ENCODE data around the gene OSBPL5.
A peak's percentile ranks its signal among the peaks of the same experiment; 100 is the strongest.

Gene OSBPL5

DNA sequence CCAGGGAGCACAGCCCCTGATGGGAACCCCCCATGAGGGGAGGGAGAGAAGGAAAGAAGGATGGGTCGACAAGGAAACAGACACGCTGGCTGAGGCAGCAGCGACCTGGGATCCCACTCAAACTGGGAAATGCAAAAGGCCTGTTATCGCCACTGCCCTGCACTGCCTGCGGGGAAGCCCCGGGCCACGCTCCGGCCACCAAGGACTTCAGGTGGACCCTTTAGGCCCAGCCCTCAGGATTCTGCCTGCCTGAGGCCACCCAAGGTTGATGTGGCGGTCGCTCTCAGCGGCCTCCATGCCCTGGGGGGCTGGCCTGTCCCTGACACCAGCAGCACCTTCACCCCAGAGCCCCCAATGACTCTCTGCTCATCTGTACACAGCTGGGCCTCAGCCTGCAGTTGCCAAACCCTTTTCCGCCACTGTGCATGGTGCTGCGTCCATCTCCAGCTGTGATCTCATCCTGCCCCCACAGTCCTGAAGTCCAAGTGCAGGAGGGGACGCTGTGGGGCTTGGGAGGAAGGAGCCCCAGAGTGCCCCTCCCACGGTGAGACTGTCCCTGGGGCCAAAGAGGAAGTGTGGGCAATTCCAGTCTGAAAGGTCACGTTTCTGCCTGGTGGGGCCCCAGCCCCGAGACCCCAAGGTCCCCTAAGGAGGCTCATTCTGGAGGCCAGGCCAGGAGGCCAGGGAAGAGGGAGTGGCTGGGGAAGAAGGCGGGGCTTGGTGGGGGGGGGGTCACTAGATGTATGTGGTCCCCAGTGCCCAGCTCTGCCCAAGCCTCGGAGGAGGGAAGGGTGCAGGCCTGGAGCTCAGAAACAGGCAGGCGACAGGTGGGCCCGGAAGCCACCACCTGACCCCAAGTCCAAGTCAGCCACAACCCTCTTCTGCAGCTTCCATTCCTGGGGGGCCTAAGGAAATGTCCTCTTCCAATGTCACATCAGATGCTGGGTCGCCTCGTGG, 31.6 kb downstream of the OSBPL5 start:
- DNase-seq, result peak; percentile 25

DNA sequence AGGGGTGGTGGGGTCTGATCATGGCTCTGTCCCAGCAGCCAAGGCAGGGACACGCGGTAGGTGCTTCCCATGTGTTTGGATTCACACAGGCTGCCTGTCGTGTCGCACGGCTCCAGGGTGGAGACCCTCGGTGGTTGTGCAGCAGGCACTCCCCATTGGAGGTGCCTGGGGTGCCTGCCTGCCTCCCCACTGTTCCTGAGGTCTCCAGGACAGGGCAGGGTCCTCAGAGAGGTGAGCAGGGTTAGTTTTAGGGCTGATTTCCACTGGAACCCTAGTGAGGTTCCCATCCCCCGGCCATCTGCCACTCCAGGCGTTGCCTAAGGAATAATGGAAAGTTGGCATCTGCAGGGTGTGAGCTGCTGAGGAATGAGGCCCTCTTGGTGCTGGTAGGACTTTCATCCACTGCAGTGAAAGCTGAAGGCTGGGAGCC, 32.3 kb downstream of the OSBPL5 start:
- DNase-seq, result peak; percentile 16

DNA sequence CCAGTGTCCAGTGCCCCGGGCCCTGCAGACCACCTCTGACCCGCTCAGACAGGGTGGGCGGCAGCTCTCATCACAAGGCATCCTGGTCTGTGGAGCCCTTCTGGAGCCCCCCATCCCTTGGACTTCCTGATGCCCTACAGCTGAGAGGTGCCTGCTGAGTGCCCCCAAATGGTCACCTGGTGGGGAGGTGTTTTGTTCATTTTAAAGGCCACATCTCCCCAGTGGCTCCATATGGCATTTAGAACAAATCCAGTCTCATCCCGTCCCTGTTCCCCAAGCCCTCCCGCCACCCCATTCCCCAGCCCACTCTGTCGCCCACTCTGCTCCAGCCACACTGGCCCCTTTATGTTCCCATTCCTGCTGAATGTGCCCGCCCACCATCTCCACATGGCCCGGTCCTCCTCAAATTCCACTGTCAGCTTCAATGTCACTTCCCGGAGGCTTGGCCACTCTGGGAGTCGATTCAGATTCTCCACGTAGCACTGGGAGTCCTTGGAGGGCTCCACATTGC, 32.8 kb downstream of the OSBPL5 start:
- no peak for DNase-seq

DNA sequence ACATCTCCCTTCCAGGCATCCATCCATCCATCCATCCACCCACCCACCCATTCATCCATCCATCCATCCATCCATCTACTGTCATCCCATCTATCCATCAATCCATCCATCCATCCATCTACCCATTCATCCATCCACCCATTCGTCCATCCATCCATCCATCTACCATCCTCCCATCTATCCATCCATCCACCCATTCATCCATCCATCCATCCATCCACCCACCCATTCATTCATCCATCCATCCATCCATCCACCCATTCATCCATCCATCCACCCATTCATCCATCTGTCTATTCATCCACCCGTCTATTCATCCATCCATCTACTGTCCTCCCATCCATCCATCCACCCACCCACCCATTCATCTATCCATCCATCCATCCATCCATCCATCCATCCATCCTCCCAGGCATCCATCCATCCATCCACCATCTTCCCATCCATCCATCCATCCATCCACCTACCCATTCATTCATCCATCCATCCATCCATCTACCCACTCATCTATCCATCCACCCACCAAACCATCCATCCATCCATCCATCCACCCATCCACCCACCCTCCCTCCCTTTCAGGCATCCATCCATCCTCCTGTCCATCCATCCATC, 33.7 kb downstream of the OSBPL5 start:
- DNase-seq, result no peak

DNA sequence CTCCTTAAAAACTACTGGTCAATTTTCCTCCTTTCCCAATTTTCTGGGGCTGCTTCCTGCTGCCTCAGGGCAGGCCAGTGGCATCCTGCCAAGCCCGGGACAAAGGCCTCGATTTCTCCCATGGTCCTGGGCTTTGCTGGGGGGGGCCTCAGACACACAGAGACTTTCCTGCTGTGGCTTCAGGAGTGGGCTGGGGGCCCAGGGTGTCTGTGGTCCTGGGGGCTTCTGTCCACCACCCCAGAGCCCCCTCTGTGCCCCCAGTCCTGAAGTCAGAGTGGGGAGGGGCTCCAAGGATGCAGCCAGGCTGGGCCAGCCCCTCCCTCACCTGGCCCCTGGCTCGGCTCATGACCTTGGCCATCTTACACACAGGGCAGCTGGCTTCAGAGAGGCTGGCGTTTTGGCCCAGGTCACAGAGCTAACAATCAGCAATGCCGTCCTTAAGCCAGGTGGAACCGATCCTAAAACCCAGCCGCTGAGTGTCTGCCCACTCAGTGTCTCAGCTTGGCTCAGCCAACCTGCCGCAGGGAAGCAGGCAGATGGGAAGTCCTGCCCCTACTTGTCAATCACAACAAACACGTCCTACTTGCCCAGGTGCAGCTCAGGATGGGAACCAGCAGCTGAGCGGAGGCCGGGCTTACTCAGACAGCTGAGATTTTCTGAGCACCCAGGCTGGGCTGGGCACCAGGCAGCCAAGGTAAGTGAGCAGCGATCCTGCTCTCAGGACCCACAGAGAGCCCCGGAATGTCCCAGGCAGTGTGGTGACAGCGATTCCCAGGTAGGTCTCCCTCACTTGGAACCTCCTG, 34.6 kb downstream of the OSBPL5 start:
- peak; percentile 24 for DNase-seq

DNA sequence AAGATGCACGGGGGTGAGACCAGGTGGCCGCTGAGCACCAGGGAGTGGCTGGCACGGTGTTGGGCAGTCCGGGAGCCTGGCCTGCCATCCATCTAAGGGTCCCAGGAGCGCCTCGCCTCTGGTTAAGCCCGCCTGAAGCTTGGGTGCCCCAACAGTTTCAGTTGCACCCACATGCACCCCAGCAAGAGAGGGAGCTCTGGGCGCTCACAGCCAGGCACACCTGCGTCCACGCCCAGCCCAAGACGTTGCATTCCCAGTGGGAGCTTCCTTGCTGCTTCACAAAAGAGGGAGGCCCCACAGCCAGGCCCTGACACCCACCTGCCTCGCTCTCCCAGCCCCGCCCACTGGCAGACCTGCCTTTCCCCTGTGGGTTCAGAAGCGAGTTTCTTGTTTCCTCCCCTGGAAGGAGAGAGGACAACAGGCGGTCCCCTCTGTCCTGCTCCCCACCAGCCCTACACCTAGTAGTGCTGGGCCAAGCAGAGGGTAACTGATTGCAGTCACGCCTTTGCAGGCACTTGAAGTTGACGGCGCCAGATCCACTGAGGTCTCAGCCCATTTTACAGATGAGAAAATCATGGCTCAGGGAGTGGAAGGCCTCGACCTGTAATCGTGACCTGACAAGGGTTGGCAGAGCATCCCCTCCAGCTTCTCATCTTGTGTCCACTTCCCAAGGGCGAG, 35.4 kb downstream of the OSBPL5 start:
- DNase-seq, result no peak

DNA sequence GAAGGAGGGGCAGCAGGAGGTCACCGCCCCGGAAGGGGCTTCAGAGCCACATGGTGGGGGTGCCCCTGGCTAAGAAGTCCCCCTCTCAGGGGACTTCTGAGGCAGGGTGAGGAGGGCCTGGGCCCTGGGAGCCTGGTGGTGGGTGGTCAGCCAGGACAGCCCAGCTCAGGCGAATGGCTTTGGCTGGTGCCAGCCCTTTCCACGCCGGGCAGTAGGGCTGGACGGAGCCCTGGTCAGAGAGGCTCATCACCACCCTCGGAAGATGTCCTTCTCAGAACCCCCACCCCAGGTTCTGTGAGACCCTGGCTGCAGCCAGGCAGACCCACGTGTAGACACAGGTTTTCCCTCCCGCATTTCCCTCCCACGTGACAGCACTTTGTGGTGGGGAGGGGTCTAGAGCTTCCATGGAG, 35.9 kb downstream of the OSBPL5 start:
- peak; percentile 17 for DNase-seq

DNA sequence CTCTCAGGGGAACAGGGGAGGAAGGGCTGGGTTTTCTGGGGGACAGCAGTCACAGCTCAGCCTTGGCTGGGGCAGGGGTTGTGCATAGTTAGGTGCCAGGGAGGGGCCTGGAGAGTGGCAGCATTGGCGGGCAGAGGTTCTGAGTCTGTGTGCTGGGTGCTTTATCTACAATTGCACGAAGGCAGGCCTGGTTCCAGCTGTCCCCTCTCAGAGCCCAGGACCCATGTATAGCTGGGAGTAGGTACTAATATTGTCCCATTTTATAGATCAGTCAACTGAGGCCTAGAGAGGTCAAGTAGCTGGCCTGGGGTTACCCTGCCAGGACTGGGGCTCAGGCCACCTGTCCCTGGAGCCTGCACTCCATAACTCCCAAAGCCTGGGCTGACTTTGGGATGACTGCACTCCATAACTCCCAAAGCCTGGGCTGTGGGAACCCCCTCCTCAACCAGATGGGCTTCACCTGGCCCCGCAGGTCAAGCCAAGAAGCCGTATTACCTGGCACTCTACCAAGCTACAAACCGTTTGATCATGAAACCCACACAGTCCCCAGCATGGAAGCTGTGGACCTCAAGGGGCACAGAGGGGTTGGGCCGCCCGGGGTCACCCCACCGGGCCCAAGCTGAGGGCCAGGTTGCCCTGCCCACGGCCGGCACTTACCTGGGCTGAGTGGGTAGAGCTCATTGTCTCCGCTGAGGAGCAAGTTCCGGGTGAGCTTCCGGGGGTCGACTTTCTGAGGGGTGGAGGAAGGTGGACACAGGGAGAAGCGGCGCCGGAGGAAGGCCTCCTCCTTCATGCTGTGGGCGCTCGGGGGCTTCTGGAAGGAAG, 36.5 kb downstream of the OSBPL5 start:
- peak; percentile 22 for DNase-seq

DNA sequence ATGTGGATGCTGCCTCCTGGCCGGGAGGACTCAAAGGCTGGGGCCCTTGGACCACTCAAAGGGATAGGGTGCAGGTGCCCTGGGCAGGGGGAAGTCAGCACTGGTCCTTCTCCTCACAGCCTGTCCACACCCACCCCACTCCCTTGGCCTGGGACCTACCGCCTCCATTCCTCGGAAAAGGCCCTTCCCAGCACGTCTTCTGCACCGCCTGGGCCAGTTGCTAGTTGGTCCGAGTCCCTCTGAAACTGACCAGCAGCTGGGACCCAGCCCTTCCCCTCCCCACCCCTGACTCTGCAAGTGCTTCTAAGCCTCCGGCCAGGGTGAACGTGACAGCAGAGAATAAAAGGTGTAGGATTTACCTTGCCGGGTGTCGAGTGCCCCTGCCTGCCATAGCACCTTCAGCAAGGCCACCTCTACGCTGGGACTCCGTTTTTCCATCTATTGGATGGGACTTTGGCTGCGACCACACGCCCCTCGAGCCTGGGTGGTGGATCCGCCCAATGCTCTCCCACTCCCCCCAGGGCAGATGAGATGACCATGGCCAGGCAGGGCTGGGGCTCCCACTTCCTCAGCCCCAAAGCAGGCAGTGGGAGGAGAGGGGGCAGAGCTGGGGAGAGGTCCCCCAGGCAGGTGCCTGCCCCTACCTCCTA, 37.3 kb downstream of the OSBPL5 start:
- DNase-seq, result no peak

DNA sequence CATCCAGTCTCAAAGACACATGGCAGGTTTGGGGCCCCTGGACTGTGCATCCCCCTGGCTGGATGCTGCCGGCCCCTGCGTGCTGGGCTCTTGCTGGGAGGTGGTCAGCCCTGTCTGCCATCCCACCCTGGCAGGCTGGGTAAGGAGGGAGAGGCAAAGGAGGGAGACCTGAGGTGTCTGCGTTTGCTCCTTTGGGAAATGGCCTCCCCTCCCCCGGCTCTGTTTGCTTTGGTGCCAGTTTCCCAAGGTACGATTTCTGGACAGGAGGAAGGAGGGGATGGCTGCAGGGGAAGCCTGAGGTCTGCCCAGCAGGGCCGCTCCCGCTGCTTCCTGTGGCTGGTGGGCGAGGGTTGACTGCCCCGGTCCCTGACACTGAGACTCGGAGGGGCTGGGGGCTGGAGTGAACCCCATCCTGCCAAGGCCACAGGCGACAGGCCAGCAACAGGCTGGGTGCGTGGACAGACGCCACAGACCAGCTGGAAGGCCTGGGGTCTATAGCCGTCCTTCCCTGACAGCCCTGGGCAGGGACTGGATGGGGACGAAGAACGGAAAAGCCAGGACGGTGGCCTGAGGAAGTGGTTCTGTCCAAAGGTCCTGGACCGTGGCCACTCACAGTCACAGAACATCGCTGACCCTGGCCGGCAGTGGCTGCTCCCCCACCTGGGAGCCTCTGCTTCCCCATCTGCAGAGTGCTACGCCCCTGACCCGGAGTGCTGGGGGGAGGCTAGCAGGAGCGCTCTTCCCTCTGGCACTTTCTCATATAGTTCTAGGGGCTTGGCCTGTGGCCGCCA, 38.0 kb downstream of the OSBPL5 start:
- peak; percentile 28 for DNase-seq

DNA sequence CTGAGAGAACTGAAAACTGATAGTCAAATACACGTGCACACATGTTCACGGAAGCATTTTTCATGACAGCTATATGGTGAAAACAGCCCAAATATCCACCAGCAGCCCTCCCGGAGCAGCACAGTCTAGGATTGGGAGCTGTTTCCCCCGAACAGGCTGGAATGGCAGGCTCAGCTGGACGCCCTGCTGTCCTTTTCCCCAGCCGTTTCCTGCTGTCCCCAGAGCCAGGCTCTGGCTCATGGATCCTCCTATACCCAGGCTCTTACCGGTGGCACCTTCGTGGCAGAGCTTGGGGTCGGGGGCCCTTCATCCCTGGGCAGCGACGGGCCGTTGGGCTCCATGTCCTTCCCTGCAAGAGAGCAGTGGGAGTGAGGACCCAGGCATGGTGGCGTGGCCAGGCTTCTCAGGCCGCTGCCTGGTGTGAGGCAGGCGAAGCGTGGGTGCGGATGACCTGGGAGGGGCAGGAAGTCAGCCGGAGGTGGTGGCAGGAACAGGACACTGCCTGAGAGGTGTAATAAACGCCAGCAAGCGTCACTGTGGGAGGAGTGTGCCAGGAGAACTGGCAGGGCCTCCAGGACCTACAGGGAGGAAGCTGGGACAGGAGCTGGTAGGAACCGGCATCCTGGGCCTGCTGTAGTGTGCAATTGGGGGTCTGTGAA, 38.8 kb downstream of the OSBPL5 start:
- peak; percentile 43 for DNase-seq

DNA sequence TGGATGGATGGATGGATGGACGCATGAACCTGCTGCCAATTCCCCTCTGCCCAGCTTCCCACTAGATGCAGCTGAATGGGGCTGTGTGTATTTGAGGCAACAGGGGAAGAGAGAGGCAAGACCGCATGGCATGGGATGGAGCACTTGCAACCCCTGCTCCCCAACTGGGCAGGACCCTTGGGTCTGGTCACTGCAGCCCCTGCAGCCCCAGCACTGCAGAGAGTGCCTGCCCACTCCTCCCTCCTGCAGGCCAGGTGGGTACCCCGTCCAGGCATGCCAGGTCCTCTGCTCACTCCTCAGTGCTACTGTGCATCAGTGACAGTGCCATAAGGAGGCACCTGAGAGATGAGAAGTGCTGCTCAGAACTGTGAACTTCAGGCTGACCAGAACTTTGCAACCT, 40.3 kb downstream of the OSBPL5 start:
- no peak for DNase-seq

DNA sequence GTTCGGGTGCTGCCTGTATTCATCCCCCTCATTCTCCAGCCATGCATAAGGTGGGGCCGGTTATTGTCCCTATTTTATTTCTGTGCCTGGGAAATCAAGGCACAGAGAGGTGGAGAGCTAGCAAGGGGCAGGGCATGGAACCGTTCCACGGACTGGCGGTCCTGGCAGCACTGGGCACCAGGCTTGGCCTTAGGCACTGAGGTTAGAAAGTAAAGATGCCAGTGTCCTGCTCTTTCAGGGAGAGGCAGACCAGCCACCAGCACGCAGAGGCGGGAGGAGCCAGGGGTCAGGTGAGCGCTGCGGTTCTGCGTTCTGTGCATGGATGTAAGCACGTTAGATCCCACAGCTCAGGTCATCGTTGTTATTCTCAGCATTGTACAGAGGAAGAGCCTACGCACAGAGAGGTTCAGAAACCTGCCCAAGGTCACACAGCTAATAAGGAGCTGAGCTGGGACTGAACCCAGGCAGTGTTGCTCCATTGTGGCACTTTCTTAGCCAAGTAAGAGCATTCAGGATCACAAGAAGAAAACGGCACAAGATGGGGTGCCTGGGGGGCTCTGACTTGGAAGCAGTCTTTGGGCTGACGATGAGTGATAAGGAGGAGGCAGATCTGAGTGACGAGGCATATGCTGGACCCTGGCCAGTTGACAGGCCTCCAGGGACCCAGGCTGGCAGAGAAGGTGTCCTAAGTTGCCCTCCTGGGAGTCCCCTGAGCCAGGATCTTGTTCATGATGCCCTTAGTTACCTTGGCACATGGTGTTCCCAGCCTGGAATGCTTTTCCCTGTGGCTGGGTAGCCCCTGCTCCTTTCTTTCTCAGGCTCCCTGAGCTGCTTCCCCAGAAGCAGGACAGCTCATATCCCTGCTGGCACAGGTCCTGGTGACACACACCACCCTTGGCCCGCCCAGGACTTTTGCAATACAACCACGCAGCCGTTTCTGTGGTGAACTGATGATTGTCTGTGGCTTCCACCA, 41.1 kb downstream of the OSBPL5 start:
- DNase-seq, result peak; percentile 57

DNA sequence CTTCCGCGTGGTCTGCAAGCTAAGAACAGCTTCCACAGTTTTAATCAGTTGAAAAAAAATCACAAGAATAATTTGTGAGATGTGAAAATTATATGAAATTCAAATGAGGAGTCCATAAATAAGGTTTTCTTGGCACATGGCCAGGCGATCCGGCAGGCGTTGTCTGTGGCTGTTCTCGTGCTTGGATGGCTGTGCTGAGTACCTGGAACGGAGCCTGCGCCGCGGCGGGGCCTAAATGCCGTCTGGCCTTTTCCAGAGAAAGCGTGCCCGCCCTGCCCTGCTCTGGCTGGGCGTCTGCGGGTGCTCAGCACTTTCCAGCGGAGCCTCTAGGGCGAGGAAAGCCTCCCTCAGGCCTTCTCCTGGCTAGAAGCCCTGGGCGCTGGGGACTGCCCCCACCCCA, 41.8 kb downstream of the OSBPL5 start:
- peak; percentile 49 for DNase-seq

DNA sequence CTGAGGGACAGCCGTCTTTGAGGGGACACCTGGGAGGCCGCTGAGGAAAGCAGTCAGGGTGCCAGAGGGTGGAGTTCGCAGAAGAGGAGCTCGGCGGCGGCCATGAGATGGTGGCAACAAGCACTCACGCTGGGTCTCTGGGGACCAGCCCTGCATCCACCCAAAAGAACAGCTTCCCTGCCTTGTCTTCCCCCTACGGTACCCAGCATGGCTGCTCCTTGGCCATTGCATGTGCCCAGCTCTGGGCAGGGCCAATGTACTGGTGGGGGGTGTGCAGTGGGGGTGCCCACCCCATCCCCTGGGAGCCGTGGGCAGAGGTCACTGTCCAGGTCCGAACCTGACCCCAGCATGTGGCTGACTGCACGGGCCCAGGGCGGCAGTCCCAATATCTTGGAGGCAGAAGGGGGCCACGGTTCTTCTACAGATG, 42.3 kb downstream of the OSBPL5 start:
- DNase-seq, result peak; percentile 23

DNA sequence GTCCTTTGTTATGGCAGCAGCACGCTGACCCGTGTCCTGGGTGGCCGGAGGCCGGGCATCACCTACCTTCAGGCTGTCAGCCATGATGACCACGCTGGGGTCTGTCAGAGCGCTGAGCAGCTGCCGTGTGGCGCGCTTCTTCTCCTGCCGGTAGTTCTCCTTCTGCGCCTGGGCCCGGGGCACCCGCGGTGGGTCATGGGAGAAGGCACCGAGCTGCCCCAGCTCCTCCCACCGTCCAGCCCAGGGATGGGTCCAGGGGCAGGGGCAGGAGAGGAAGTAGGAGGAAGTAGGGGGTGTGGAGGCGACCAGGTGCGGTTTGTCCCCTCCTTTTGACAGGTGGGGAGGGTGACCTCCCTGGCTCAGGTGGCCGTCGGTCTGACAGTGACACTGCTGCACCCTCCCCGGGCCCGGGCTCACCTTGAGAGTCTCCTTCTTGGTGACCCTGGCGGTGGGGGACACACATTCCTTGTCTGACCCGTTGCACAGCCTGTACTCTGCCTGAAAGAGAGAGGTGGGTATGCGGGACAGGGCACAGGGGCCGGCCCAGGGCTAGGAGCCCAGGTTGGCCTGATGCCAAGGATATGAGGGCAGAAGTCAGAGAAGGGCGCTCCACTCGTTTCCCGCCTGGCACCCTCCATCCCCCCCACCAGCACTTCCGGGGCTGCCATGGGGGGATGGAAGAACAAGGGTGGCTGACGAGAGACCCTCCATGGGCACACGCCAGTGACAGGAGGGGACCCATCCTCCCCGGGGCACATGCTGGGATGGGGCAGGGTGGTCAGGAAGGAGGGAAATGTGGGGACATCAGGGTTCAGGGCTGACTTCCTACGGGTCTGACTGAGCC, 43.0 kb downstream of the OSBPL5 start:
- peak; percentile 22 for DNase-seq

DNA sequence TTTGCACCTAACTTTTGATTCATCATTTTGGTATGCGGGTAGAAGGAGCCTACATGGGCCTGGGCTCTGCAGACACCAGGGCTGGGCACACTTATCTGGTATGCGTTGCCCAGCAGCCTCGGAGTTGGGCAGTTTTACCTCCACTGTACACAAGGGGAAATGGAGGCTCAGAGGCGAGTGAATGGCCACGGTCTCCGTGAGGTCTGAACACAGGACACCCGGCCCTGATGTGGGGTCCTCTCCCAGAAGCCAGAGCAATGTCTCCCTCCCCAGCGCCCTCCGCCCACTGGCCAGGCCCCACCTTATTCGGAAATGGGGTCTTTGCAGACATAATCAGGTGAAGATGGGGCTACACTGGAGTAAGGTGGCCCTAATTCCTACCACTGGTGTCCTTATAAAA, 43.7 kb downstream of the OSBPL5 start:
- DNase-seq, result peak; percentile 14

All from femur (tissue), 1 donor.